NCI-H1694 treated with DMSO at 0.1 percent for 48 hours (cell line): ENCODE data around the gene STC2.

Experiments
- DNase-seq: peaks from one replicate; lab custom pipeline; 2025; lab: John Stamatoyannopoulos, UW

Gene STC2

DNA sequence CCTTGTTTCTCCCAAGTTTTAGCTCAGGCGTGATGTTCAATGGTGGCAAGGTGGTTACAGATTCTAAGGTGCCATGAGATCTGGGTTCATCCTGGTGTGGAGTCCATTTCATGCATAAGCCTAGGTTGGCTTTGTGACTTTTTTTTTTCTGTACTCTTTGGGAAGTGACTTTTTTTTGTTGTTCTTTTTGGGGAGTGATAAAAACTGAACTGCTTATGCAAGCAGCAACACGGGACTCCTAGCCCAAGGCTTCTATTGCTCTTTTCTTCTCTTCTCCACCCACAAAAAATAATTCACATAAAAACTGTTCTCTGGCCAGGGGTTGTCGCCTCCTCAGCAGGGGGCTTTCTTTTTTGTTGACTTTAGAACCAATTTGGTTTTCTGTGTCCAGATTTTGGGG is 15.4 kb downstream of the STC2 start:
- no peak for DNase-seq

GRCh38 chr5:173311818-173312585 is 16.2 kb downstream of the STC2 start:
- no peak for DNase-seq

DNA sequence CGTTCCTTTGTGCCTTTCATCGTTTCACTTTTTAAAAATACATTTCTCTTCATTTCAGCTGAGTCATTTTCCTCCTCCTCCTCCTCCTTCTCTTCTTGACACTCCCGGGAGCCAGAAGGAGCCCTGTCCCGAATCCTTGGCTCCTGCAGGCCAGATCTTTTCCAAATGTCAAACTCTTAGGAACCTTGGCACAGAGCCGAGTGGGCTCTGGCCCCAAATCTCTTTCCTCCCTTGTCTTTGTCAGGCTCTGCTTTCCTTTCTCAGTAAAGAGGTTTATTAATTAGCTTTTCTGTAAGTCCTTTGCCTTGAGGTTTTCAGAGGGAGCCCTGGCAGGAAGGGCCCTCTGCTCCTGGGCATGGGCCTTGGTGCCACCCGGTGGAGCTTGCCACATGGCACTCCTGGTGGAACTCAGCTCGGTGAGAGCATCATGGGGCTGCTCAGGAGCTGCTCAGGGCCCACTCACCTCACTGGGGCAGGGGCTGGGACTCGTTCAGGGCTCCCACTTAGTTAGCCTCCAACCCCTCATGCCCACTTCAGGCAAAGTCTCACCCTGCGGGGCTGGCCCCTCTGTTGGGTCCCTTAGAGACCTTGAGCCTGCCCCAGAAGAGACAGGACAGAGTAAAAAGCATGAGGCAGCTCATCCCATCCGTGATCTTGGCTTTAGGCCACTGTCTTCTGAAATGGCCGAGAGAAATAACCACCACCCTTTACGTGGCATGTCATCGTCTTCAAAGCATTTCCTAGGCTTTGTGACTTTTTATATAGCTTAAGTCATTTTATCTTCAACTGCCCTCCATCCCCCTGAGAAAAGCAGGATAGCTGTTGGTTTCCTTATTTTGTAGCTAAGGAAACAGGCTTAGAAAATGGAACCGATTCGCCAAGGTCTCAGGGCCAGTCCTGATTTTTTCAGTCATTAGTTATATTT is 17.1 kb downstream of the STC2 start:
- DNase-seq = no peak

- DNase-seq = no peak
Measured at GRCh38 chr5:173310218-173310769, 17.9 kb downstream of the STC2 start.

- no peak for DNase-seq
Measured at GRCh38 chr5:173309731-173310130, 18.5 kb downstream of the STC2 start.

GRCh38 chr5:173308226-173308625 is 20.0 kb downstream of the STC2 start:
- DNase-seq = no peak

DNA sequence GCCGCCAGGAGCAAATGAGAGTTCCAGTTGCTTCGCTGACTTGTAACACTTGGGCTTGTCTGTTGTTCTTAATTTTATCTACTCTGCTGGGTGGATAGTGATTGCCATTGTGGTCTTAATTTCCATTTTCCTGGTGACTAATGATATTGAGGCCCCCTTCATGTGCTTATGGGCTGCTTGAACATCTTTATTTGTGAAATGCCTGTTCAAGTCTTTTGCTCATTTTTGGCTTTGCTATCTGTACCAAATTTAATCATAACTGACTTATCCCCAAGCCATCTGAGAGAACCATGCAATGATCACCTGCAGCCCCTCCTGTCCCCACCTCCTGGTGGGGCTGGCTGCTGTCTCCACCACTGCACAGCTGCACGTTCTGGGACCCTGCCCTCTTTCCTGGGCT is 20.5 kb downstream of the STC2 start:
- no peak for DNase-seq

GRCh38 chr5:173306695-173307094 is 21.5 kb downstream of the STC2 start:
- no peak for DNase-seq

GRCh38 chr5:173304591-173304988 is 23.6 kb downstream of the STC2 start:
- DNase-seq = no peak

DNA sequence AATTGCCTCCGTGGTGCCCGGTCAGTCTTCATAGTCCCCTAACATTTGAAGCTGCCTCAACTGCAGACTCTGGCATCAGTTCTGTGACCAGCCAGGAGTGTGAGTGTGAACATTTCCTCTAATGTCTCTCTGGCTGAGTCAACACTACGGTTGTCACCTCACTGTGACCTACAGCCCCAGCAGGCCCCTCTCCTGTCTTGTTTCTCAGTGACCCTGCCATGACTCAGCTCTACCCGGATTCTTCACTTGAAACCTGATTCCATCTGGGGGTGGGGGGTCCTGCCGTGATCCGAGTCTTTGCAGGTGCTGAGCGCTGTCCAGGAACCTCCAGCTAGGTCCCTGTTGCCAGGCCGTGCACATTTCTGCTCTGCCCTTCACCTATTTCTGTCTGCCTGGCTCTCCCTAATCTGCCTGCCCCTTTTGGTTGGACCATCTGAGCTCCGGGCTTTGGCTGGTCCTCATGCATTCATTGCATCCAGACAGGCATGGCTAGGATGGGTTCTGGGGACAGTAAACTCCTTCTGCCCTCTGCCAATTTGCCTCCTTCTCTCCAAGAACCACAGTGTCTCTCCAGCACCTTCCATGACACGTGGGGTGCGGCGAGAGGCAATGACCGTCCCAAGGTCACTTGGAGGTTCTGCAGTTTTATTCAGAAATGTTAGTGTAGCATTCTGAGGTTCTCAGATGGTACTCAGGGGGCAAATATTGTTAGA is 24.2 kb downstream of the STC2 start:
- DNase-seq = no peak

GRCh38 chr5:173302546-173303155 is 25.6 kb downstream of the STC2 start:
- DNase-seq = no peak

GRCh38 chr5:173301695-173302545 is 26.3 kb downstream of the STC2 start:
- DNase-seq = no peak

- DNase-seq = no peak
Measured at GRCh38 chr5:173300389-173301047, 27.7 kb downstream of the STC2 start.

GRCh38 chr5:173299820-173300219 is 28.4 kb downstream of the STC2 start:
- no peak for DNase-seq

DNA sequence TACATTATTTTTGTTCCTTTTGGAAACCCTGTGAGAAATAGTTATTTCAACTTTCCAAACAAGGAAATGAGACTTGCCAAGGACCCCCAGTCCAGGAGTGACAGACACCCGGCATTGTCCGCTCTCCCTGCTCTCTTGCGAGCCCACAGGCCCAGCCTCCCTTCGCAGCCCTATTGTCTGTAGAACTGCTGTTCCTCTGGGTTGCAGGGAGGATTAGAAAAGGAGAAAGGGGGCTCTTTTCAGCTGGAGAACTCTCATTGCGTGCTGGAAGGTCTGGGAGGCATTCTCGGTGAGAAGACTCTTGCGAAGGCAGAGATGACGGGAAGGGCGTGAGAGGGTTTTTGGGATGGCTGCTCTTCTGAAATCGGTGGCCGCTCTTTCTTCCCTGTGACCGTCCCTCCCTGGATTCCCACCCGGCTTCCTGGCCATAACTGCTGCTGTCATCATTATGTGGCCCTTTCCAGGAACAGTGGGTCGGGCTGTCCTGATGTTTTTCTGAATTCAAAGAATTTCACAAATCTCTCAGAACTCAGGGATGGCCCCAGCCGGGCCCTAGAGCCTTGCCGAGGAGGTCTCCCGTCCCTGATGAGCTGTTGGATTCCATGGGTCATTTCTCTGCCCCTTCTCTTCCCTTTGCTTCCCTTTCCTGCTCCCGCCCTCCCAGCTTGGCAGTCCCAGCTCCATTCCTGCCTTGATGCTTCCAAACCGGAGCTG is 29.8 kb downstream of the STC2 start:
- DNase-seq = no peak

GRCh38 chr5:173297813-173298212 is 30.4 kb downstream of the STC2 start:
- no peak for DNase-seq

DNA sequence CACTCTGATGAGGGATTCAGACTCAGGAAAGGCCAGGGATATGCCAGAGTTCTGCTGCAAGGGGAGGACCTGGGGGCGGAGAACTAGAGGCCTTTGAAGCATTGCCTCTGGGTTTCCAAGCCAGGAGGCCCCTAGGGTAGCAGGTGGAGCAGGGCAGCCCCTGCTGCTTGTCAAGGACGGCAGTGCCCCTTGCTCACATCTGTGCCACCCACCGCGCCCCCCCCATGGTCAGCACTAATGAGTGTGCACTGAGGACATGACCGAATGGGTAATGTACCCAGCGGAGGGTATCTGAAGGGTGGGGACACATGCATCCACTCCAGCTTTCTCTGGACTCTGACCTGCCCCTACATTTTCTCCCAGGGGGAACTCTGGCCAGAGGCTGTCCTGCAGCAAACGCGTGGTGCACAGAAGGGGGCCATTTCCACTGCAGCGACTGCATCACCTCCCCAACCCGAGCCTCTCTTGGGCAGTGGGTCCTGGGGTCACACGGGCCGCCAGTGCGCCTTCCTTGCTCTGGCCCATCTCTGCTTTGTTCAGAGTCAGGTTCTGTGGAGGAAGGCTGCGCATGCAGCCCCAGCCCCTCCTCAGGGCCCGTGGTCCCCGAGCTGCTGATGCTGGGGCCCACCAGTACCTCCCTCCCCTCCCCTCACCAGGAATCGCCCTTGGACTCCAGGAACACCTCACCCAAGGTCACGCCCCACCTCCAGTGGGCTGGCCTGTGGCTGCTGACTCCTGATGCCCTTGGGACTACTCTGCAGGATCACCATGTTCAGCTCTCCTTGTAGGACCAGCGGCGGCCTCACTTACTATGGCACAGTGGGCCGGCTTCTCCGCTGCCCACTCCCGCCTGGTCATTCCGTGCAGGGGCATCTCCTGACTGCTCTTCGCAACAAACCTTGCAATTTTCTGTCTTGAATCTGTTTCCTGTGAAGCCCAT is 31.2 kb downstream of the STC2 start:
- DNase-seq = no peak

DNA sequence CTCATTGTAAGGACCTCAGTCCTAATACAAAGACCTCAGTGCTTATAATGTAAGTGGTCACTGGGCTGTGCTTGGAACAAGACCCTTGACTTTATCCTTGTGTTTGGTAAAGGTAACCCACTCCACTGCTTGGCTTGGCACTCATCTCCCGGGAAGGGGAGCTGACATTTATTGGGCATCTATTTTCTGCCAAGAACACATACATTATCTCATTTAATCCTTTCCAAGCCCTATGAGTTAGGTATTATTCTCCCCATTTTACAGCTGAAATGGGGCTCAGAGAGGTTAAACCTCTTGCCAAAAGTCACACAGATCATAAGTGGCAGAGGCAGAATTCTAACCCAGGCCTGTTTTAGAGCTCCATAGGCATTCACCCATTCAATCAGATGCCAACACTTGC is 32.4 kb downstream of the STC2 start:
- DNase-seq = no peak
